K562 (cell line): ENCODE results near the gene BCCIP.

Experiments
- POU5F1 ChIP-seq: fragments of 150-350 bp; IDR thresholded peaks from 2 replicates; pipeline ENCODE4 v1.6.1; 2014; ENCODE audit warnings: borderline replicate concordance, low read length, low read depth, mild to moderate bottlenecking; ENCODE audit not compliant: partially characterized antibody
- USF2 ChIP-seq: sonication (generic); formaldehyde crosslinking; IDR thresholded peaks from 2 replicates; pipeline ENCODE4 v1.5.0; 2020; ENCODE audit warnings: missing genetic modification reagents

- TF ChIP-seq USF2 (CRISPR knock-in tag) (no peak), POU5F1 (no peak)
These were observed 55.9 kb downstream of the BCCIP start for GRCh38 chr10:125878957-125879835.
